ENCODE results near the gene GET3.

GRCh38 chr19:12733369-12734214 lies 3.7 kb upstream of the GET3 start:
- TF ChIP-seq, protein P1, sequence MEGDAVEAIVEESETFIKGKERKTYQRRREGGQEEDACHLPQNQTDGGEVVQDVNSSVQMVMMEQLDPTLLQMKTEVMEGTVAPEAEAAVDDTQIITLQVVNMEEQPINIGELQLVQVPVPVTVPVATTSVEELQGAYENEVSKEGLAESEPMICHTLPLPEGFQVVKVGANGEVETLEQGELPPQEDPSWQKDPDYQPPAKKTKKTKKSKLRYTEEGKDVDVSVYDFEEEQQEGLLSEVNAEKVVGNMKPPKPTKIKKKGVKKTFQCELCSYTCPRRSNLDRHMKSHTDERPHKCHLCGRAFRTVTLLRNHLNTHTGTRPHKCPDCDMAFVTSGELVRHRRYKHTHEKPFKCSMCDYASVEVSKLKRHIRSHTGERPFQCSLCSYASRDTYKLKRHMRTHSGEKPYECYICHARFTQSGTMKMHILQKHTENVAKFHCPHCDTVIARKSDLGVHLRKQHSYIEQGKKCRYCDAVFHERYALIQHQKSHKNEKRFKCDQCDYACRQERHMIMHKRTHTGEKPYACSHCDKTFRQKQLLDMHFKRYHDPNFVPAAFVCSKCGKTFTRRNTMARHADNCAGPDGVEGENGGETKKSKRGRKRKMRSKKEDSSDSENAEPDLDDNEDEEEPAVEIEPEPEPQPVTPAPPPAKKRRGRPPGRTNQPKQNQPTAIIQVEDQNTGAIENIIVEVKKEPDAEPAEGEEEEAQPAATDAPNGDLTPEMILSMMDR (IDR thresholded peaks at IDR 0.05): no peak
- TF ChIP-seq POLR2A (IDR thresholded peaks at IDR 0.05): no peak
